22Rv1 (cell line): ENCODE data around the gene ZNF98.

ENCODE experiments used
- H3K27ac ChIP-seq: fragments of 450-650 bp; 2 replicates; pipeline ENCODE4 v1.5.1; 2017
- ZFX ChIP-seq: fragments of 450-650 bp; IDR thresholded peaks from 2 replicates; pipeline ENCODE4 v1.6.1; 2017; ENCODE audit warnings: antibody characterized with exemption, borderline replicate concordance
- TF ChIP-seq, protein P1 (sequence below): fragments of 450-650 bp; IDR thresholded peaks from 2 replicates; pipeline ENCODE4 v1.5.1; 2017; ENCODE audit warnings: mild to moderate bottlenecking

ZNF98 gene

DNA sequence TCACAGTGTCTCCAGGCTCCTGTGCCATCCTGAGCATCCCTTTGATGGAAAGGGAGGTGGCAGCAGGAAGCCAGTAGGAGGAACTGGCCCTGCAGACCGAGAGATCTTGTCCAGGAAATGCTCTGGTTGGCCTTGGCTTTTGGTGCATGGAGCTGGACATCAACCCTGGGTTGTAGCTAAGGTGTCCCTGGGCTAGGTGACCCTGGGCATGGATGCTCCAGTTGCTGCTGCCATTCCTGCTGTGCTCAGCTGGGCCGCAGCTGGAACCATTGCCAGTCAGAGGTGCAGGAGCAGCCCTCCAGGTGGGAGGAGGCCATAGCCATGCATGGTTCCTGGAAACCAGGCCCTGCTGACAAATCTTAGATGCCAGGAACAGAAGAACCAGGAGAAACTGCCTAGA lies 67.5 kb downstream of the ZNF98 start:
- TF ChIP-seq, protein P1, sequence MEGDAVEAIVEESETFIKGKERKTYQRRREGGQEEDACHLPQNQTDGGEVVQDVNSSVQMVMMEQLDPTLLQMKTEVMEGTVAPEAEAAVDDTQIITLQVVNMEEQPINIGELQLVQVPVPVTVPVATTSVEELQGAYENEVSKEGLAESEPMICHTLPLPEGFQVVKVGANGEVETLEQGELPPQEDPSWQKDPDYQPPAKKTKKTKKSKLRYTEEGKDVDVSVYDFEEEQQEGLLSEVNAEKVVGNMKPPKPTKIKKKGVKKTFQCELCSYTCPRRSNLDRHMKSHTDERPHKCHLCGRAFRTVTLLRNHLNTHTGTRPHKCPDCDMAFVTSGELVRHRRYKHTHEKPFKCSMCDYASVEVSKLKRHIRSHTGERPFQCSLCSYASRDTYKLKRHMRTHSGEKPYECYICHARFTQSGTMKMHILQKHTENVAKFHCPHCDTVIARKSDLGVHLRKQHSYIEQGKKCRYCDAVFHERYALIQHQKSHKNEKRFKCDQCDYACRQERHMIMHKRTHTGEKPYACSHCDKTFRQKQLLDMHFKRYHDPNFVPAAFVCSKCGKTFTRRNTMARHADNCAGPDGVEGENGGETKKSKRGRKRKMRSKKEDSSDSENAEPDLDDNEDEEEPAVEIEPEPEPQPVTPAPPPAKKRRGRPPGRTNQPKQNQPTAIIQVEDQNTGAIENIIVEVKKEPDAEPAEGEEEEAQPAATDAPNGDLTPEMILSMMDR, result no peak
- TF ChIP-seq ZFX, result no peak
- no peak overlapping the region for H3K27ac ChIP-seq
